SH-SY5Y (cell line): ENCODE results near the gene VAV2.

ENCODE experiments used
- GATA2 ChIP-seq: IDR thresholded peaks from 2 replicates; pipeline ENCODE4 v1.6.1; 2011; ENCODE audit warnings: mild to moderate bottlenecking, low read depth, low read length
- GATA3 ChIP-seq: IDR thresholded peaks from 2 replicates; pipeline ENCODE4 v1.6.1; 2011; ENCODE audit warnings: low read depth, mild to moderate bottlenecking, low read length, moderate library complexity

GRCh38 chr9:133857639-133858038 lies 134.5 kb downstream of the VAV2 start:
- TF ChIP-seq GATA3 (no peak), GATA2 (no peak)
